HEK293T (cell line): ENCODE measurements around the gene ADPRHL1.

Experiments
- CTCF ChIA-PET: fragments of 350-600 bp; formaldehyde crosslinking; extraction: SDS; loops from one replicate; lab custom pipeline; 2021; ENCODE audit warnings: antibody characterized with exemption, inconsistent platforms; lab: Yijun Ruan, JAX
- POLR2A ChIA-PET: fragments of 350-600 bp; formaldehyde crosslinking; extraction: SDS; loops from one replicate; lab custom pipeline; 2020; ENCODE audit warnings: antibody characterized with exemption, inconsistent platforms; lab: Yijun Ruan, JAX
- DNase-seq: peaks from one replicate; pipeline ENCODE4 v3.0.0; 2012; ENCODE audit warnings: mixed read lengths; ENCODE audit errors: extremely low spot score
- ARNT ChIP-seq: fragments of 450-650 bp; IDR thresholded peaks from 2 replicates; pipeline ENCODE4 v1.6.1; 2017; ENCODE audit warnings: mild to moderate bottlenecking
- BHLHE40 ChIP-seq: fragments of 450-650 bp; IDR thresholded peaks from 2 replicates; pipeline ENCODE4 v1.6.1; 2016; ENCODE audit warnings: mild to moderate bottlenecking, moderate library complexity, borderline replicate concordance
- CTBP1 ChIP-seq: fragments of 450-650 bp; IDR thresholded peaks from 2 replicates; pipeline ENCODE4 v1.6.1; 2016; ENCODE audit warnings: borderline replicate concordance
- ELF4 ChIP-seq: fragments of 450-650 bp; IDR thresholded peaks from 2 replicates; pipeline ENCODE4 v1.6.1; 2017; ENCODE audit warnings: antibody characterized with exemption
- FOXA1 ChIP-seq: fragments of 450-650 bp; IDR thresholded peaks from 2 replicates; pipeline ENCODE4 v1.6.1; 2016; ENCODE audit warnings: mild to moderate bottlenecking
- FOXK2 ChIP-seq: fragments of 450-650 bp; IDR thresholded peaks from 2 replicates; pipeline ENCODE4 v1.6.1; 2016; ENCODE audit warnings: mild to moderate bottlenecking
- FOXM1 ChIP-seq: fragments of 450-650 bp; IDR thresholded peaks from 2 replicates; pipeline ENCODE4 v1.6.1; 2017; ENCODE audit warnings: mild to moderate bottlenecking, borderline replicate concordance
- HDGF ChIP-seq: fragments of 450-650 bp; IDR thresholded peaks from 2 replicates; pipeline ENCODE4 v1.6.1; 2017; ENCODE audit warnings: antibody characterized with exemption, borderline replicate concordance
- L3MBTL2 ChIP-seq: fragments of 450-650 bp; conservative IDR thresholded peaks from 2 replicates; pipeline ENCODE4 v1.6.1; 2016; ENCODE audit warnings: mild to moderate bottlenecking
- LEF1 ChIP-seq: fragments of 450-650 bp; IDR thresholded peaks from 2 replicates; pipeline ENCODE4 v1.6.1; 2017; ENCODE audit warnings: mild to moderate bottlenecking, borderline replicate concordance
- NFRKB ChIP-seq: fragments of 450-650 bp; IDR thresholded peaks from 2 replicates; pipeline ENCODE4 v1.6.1; 2016; ENCODE audit warnings: mild to moderate bottlenecking, moderate library complexity
- PKNOX1 ChIP-seq: fragments of 450-650 bp; IDR thresholded peaks from 2 replicates; pipeline ENCODE4 v1.6.1; 2016
- SP1 ChIP-seq: fragments of 450-650 bp; IDR thresholded peaks from 2 replicates; pipeline ENCODE4 v1.6.1; 2017
- SUZ12 ChIP-seq: fragments of 450-650 bp; IDR thresholded peaks from 2 replicates; pipeline ENCODE4 v1.6.1; 2016; ENCODE audit warnings: mild to moderate bottlenecking
- TARDBP ChIP-seq: fragments of 450-650 bp; IDR thresholded peaks from 2 replicates; pipeline ENCODE4 v1.6.1; 2016
- ZNF384 ChIP-seq: fragments of 450-650 bp; IDR thresholded peaks from 2 replicates; pipeline ENCODE4 v1.6.1; 2016

Gene ADPRHL1

DNA sequence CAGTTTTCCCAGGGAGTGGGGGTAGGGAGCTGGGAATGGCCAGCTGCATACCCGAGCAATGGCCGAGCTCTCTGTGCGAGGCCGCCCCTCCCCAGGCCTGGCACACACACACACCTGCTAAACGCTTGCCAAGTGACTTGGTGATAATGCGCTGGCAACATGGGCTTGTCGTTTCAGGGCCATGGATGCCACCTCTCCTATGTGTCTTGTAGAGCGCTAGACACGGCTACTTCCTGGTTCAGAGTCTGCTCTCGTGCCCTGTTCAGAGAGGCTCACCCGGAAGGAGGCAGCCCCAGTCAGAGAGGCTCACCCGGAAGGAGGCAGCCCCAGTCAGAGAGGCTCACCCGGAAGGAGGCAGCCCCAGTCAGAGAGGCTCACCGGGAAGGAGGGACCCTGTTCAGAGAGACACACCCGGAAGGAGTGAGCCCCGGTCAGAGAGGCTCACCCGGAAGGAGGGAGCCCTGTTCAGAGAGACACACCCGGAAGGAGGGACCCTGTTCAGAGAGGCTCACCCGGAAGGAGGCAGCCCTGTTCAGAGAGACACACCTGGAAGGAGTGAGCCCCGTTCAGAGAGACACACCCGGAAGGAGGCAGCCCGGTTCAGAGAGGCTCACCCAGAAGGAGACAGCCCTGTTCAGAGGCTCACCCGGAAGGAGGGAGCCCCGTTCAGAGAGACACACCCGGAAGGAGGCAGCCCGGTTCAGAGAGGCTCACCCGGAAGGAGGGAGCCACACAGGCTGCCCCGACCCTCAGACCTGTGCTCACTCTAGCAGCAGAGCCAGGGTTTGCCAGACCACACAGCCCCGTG is 4.2 kb downstream of the ADPRHL1 start:
- TF ChIP-seq BHLHE40: no peak
- TF ChIP-seq HDGF: no peak
- TF ChIP-seq CTBP1: peak; percentile 65; the same call in 1 of the 2 replicates
- no peak for TF ChIP-seq FOXM1
- TF ChIP-seq NFRKB: no peak
- TF ChIP-seq ELF4: peak; percentile 90
- TF ChIP-seq ZNF384: no peak
- no peak for TF ChIP-seq FOXK2
- TF ChIP-seq FOXA1: no peak
- no peak for TF ChIP-seq ARNT
- ChIA-PET CTCF (no interaction called here), POLR2A (no interaction called here)
- peak; percentile 61 for DNase-seq

GRCh38 chr13:113448545-113448884 is 4.8 kb downstream of the ADPRHL1 start:
- CTCF ChIA-PET: no interaction called here
- no peak for DNase-seq
- POLR2A ChIA-PET: no interaction called here
- TF ChIP-seq ELF4: no peak
- TF ChIP-seq L3MBTL2: no peak
- TF ChIP-seq FOXA1: no peak
- TF ChIP-seq ARNT: no peak
- no peak for TF ChIP-seq TARDBP
- no peak for TF ChIP-seq ZNF384
- TF ChIP-seq SUZ12: no peak
- no peak for TF ChIP-seq SP1
- TF ChIP-seq BHLHE40: no peak
- no peak for TF ChIP-seq PKNOX1
- TF ChIP-seq CTBP1: no peak
- no peak for TF ChIP-seq FOXK2
- TF ChIP-seq FOXM1: no peak
- no peak for TF ChIP-seq HDGF
- TF ChIP-seq LEF1: no peak
- TF ChIP-seq NFRKB: no peak

DNA sequence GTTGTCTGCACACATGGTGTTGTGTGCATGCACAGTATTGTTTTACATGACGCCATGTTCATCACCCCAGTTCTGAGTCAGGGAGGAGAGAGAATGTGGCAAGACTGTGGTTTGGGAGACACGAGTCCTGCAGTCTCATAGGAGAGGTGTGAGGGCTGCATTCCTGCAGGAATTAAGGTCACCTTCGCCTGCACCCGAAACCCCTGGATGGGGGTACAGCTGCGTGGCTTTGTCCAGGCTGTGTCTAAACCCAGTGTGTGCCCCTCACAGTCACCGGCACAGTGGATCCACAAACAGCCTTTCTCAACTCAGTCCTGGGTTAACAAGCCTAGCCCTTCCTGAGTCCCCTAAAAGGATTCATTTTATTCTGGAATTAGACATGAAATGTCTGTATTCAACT is 5.7 kb downstream of the ADPRHL1 start:
- DNase-seq: no peak
- TF ChIP-seq SUZ12 (no peak), BHLHE40 (no peak), CTBP1 (no peak), NFRKB (no peak), FOXA1 (no peak), ZNF384 (no peak), ARNT (no peak), PKNOX1 (no peak), LEF1 (no peak)
- CTCF ChIA-PET: no interaction called here
- POLR2A ChIA-PET: no interaction called here

DNA sequence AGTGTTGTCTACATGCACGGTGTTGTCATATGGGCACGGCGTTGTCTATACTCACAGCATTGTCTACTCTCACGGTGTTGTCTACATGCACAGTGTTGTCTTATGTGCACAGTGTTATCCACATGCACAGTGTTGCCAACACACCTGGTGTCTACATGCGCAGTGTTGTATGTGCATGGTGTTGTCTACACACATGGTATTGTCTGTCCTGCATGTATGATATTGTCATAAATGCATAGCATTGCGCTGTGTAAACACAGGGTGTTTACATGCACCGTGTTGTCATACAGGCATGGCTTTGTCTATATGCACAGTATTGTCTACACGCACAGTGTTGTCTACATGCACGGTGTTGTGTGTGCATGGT is 6.8 kb downstream of the ADPRHL1 start:
- POLR2A ChIA-PET: no interaction called here
- CTCF ChIA-PET: no interaction called here
- TF ChIP-seq LEF1 (no peak), CTBP1 (no peak), NFRKB (no peak), BHLHE40 (no peak), ZNF384 (no peak), FOXM1 (no peak), TARDBP (no peak), SUZ12 (no peak), L3MBTL2 (no peak)
- DNase-seq: no peak

DNA sequence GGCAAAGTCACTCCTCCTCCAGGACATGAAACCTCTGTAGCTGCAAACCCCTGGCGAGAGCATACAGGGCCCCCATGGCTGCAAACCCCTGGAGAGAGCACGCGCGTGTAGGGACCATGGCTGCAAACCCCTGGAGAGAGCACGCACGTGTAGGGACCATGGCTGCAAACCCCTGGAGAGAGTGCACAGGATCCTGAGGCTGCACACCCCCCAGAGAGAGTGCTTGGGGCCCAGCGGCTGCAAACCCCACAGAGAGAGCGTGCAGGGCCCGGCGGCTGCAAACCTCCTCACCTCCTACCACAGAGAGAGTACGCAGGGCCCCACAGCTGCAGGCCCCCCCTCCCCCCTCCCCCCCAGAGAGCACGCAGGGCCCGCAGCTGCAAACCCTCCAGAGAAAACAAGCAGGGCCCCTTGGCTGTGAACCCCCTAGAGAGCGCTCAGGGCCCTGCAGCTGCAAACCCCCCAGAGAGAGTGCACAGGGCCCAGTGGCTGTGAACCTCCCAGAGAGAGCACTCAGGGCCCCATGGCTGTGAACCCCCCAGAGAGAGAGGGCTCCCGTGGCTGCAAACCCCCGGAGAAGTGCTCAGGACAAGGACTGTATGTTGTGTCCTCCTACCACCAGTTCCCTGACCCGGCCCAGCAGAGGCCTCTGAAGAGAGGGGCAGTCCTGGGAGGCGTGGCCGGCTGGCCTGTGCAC is 7.3 kb downstream of the ADPRHL1 start:
- ChIA-PET CTCF (no interaction called here), POLR2A (no interaction called here)
- DNase-seq: no peak
- TF ChIP-seq SP1: no peak
- no peak for TF ChIP-seq L3MBTL2

DNA sequence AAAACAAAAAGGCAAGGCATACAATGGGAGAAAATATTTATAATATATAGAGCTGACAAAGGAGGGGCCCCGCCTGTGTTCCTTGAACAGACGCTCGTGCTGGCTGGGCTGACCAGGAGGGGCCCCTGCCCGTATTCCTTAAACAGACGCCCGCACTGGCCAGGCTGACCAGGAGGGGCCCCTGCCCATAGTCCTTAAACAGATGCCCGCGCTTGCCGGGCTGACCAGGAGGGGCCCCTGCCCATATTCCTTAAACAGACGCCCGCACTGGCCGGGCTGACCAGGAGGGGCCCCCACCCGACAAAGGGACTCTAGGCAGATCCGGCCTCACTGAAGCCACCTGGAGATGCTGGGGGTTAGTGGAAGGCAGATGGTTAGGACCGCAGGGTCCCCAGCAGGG is 9.3 kb downstream of the ADPRHL1 start:
- POLR2A ChIA-PET: no interaction called here
- no peak for TF ChIP-seq BHLHE40
- no peak for TF ChIP-seq NFRKB
- TF ChIP-seq ZNF384: no peak
- no peak for TF ChIP-seq CTBP1
- TF ChIP-seq ARNT: no peak
- no peak for TF ChIP-seq TARDBP
- DNase-seq: no peak
- CTCF ChIA-PET: no interaction called here

GRCh38 chr13:113442985-113443362 is 10.3 kb downstream of the ADPRHL1 start:
- DNase-seq: no peak
- ChIA-PET CTCF (no interaction called here), POLR2A (no interaction called here)
- TF ChIP-seq BHLHE40 (no peak), FOXM1 (no peak), L3MBTL2 (no peak), PKNOX1 (no peak), SP1 (no peak), HDGF (no peak), TARDBP (no peak), CTBP1 (no peak), FOXA1 (no peak), NFRKB (no peak), SUZ12 (no peak), ARNT (no peak), FOXK2 (no peak), ZNF384 (no peak), ELF4 (no peak), LEF1 (no peak)
